Fibroblast of upper back skin (primary cell): ENCODE results near the gene FRMD4B.
"Not testable (repeated sequence)": the region's sequence is repeated elsewhere in the genome, so short reads cannot be mapped to it uniquely, and the experiment has no call there.

ENCODE experiments used
- DNase-seq: peaks from one replicate; pipeline ENCODE4 v3.0.0-alpha.2; 2013

Gene FRMD4B

GRCh38 chr3:69319652-69320051 lies 66.2 kb downstream of the FRMD4B start:
- no peak for DNase-seq

- DNase-seq = no peak
These were observed 67.5 kb downstream of the FRMD4B start for GRCh38 chr3:69318410-69318809.

GRCh38 chr3:69313251-69313650 lies 72.6 kb downstream of the FRMD4B start:
- no peak for DNase-seq

GRCh38 chr3:69309814-69310213 lies 76.1 kb downstream of the FRMD4B start:
- peak; percentile 64 for DNase-seq

- peak; percentile 81 for DNase-seq
These were observed 79.4 kb downstream of the FRMD4B start for GRCh38 chr3:69306239-69307185.

GRCh38 chr3:69305011-69305410 lies 80.9 kb downstream of the FRMD4B start:
- no peak for DNase-seq

- no peak for DNase-seq
These were observed 81.5 kb downstream of the FRMD4B start for GRCh38 chr3:69304396-69304795.

GRCh38 chr3:69300296-69300695 lies 85.6 kb downstream of the FRMD4B start:
- no peak for DNase-seq

GRCh38 chr3:69299344-69299743 lies 86.5 kb downstream of the FRMD4B start:
- no peak for DNase-seq

GRCh38 chr3:69297501-69297900 lies 88.4 kb downstream of the FRMD4B start:
- DNase-seq = peak; percentile 16

GRCh38 chr3:69296995-69297394 lies 88.9 kb downstream of the FRMD4B start:
- DNase-seq = no peak

- DNase-seq = peak; percentile 78
These were observed 91.7 kb downstream of the FRMD4B start for GRCh38 chr3:69294014-69294766.

GRCh38 chr3:69292959-69293574 lies 92.8 kb downstream of the FRMD4B start:
- no peak for DNase-seq

- no peak for DNase-seq
These were observed 93.7 kb downstream of the FRMD4B start for GRCh38 chr3:69292185-69292584.

GRCh38 chr3:69290430-69290829 lies 95.5 kb downstream of the FRMD4B start:
- no peak for DNase-seq

GRCh38 chr3:69290006-69290405 lies 95.9 kb downstream of the FRMD4B start:
- DNase-seq = no peak

- no peak for DNase-seq
These were observed 97.6 kb downstream of the FRMD4B start for GRCh38 chr3:69288161-69288895.

- DNase-seq = no peak
These were observed 101.8 kb downstream of the FRMD4B start for GRCh38 chr3:69283913-69284611.

- DNase-seq = no peak
These were observed 102.4 kb downstream of the FRMD4B start for GRCh38 chr3:69283496-69283895.

GRCh38 chr3:69282181-69282580 lies 103.7 kb downstream of the FRMD4B start:
- DNase-seq = no peak

- DNase-seq = not testable (repeated sequence)
These were observed 108.5 kb downstream of the FRMD4B start for GRCh38 chr3:69277403-69277802.

- DNase-seq = no peak
These were observed 109.0 kb downstream of the FRMD4B start for GRCh38 chr3:69276884-69277283.
